Measurements from ENCODE around the gene HS1BP3. TPM values are rescaled to one million over a fixed set of nuclear protein-coding genes. Genes with fewer than 3 reads are reported as not detected.

HS1BP3 gene
- total RNA-seq, 1 experiment from 2014 or later: 17.1 TPM

DNA sequence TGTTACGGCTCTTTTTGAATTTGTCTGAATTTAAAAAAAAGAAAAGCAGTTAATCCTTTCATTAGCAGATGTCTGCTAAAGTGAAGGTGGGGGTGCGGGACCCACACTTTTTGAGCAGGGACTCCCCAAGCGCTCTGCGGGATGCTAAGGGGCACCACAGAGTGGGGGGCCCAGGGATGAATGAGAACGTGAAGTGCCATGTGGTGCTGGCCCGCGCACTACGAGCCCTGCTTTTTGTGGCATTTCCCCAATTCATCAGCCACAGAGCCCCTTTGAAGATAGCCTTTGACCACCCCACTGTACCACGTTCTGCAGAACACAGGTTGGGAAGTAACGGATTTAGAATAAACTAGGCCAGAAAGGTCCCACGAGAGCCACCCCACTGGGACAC is 28.6 kb downstream of the HS1BP3 start:
- DNase-seq (ENCODE audit: low read depth, low spot score) (no peak), ATAC-seq (no peak)
- POLR2A ChIA-PET: interaction anchor here (1.4 kb wide), 1 partner anchor 175 kb away, joined by 8 read pairs; the partner anchor contains the start of gene RHOB

More for the DNA sequence above, 28.6 kb downstream of the HS1BP3 start:
- Histone ChIP-seq H3K9me3 (ENCODE audit: control insufficient read depth in 1 of 2, insufficient read depth in 1 of 2, low read depth in 1 of 2, low read length in 2 of 2) (no peaks in the 10 kb centered on the region), H3K9ac (ENCODE audit: low read length) (no peak overlapping the region), H3K79me2 (ENCODE audit: insufficient read depth, low read length) (no peaks in the 10 kb centered on the region), H3K4me1 (ENCODE audit: control insufficient read depth in 1 of 2, insufficient read depth in 2 of 2, low read length in 2 of 2) (peaks cover 11 to 17% of the 10 kb centered on the region in 2 experiments; a peak in 3 of 4 replicates), H3K4me2 (ENCODE audit: low read length) (no peak overlapping the region), H3K27ac (ENCODE audit: low read depth, low read length) (no peak overlapping the region), H2AFZ (ENCODE audit: low read depth, low read length, poor library complexity, severe bottlenecking) (no peak overlapping the region), H4K20me1 (ENCODE audit: insufficient read depth) (no peaks in the 10 kb centered on the region), H3K9me2 (ENCODE audit: insufficient read depth) (no peaks in the 10 kb centered on the region), H3K4me3 (replicated peaks in 1 of 2; ENCODE audit: low read depth in 1 of 2, low read length in 2 of 2) (no peak overlapping the region), H3K27me3 (ENCODE audit: insufficient read depth, low read length) (no peaks in the 10 kb centered on the region), H3K36me3 (ENCODE audit: control insufficient read depth in 1 of 2, insufficient read depth in 2 of 2, low read length in 2 of 2) (peaks cover 0 to 4% of the 10 kb centered on the region in 2 experiments; a peak in 1 of 4 replicates)
- no TSS peak for BruUV-seq (replicated peaks)
- intact Hi-C loops (cut with micrococcal nuclease): no loop called here
- CTCF ChIA-PET: no interaction called here
- RAD21 ChIA-PET (ENCODE audit: low non-redundant PET in 1 of 2, low total read pairs in 2 of 2, uncharacterized antibody in 2 of 2, unreplicated experiment in 2 of 2): no interaction called here
- TF ChIP-seq EZH2phosphoT487 (IDR thresholded peaks at IDR 0.05; ENCODE audit: borderline replicate concordance): no peak
- no peak for TF ChIP-seq ELF1 (IDR thresholded peaks at IDR 0.05; ENCODE audit: borderline replicate concordance, low read depth)
- TF ChIP-seq POLR2A (IDR thresholded peaks at IDR 0.05; ENCODE audit: borderline replicate concordance, extremely low read depth, insufficient read depth, insufficient read length): no peak
- TF ChIP-seq FOSL1 (IDR thresholded peaks at IDR 0.05; ENCODE audit: low read depth): no peak
- TF ChIP-seq EGR1 (IDR thresholded peaks at IDR 0.05; ENCODE audit: low read depth): no peak
- TF ChIP-seq, protein P1, sequence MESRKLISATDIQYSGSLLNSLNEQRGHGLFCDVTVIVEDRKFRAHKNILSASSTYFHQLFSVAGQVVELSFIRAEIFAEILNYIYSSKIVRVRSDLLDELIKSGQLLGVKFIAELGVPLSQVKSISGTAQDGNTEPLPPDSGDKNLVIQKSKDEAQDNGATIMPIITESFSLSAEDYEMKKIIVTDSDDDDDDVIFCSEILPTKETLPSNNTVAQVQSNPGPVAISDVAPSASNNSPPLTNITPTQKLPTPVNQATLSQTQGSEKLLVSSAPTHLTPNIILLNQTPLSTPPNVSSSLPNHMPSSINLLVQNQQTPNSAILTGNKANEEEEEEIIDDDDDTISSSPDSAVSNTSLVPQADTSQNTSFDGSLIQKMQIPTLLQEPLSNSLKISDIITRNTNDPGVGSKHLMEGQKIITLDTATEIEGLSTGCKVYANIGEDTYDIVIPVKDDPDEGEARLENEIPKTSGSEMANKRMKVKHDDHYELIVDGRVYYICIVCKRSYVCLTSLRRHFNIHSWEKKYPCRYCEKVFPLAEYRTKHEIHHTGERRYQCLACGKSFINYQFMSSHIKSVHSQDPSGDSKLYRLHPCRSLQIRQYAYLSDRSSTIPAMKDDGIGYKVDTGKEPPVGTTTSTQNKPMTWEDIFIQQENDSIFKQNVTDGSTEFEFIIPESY (IDR thresholded peaks at IDR 0.05; ENCODE audit: extremely low read depth, insufficient replicate concordance, low read length): no peak
- TF ChIP-seq CEBPB (IDR thresholded peaks at IDR 0.05; ENCODE audit: low read depth): no peak
- TF ChIP-seq CBX3 (IDR thresholded peaks at IDR 0.05; ENCODE audit: low read depth): no peak
- TF ChIP-seq, protein P2, sequence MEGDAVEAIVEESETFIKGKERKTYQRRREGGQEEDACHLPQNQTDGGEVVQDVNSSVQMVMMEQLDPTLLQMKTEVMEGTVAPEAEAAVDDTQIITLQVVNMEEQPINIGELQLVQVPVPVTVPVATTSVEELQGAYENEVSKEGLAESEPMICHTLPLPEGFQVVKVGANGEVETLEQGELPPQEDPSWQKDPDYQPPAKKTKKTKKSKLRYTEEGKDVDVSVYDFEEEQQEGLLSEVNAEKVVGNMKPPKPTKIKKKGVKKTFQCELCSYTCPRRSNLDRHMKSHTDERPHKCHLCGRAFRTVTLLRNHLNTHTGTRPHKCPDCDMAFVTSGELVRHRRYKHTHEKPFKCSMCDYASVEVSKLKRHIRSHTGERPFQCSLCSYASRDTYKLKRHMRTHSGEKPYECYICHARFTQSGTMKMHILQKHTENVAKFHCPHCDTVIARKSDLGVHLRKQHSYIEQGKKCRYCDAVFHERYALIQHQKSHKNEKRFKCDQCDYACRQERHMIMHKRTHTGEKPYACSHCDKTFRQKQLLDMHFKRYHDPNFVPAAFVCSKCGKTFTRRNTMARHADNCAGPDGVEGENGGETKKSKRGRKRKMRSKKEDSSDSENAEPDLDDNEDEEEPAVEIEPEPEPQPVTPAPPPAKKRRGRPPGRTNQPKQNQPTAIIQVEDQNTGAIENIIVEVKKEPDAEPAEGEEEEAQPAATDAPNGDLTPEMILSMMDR (IDR thresholded peaks at IDR 0.05 in 2 of 3, conservative IDR thresholded peaks at IDR 0.05 in 1 of 3; ENCODE audit: borderline replicate concordance in 1 of 3, insufficient read depth in 1 of 3, low read depth in 2 of 3, low read length in 2 of 3): no peak
- TF ChIP-seq, protein P3, sequence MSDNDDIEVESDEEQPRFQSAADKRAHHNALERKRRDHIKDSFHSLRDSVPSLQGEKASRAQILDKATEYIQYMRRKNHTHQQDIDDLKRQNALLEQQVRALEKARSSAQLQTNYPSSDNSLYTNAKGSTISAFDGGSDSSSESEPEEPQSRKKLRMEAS (IDR thresholded peaks at IDR 0.05): no peak
- TF ChIP-seq, protein P4, sequence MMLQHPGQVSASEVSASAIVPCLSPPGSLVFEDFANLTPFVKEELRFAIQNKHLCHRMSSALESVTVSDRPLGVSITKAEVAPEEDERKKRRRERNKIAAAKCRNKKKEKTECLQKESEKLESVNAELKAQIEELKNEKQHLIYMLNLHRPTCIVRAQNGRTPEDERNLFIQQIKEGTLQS (IDR thresholded peaks at IDR 0.05): no peak
- no peak for TF ChIP-seq TCF7L2 (IDR thresholded peaks at IDR 0.05; ENCODE audit: borderline replicate concordance, extremely low read depth, insufficient read depth, insufficient read length)

Data from HCT116 (cell line).